ENCODE results near the gene ZFP90.

- no peak for TF ChIP-seq CTCF (conservative IDR thresholded peaks at IDR 0.05 in 1 of 2, IDR thresholded peaks at IDR 0.05 in 1 of 2; ENCODE audit: extremely low read depth in 1 of 2, insufficient read depth in 1 of 2, low read depth in 1 of 2, low read length in 2 of 2)
- no peak for TF ChIP-seq EZH2 (IDR thresholded peaks at IDR 0.05; ENCODE audit: borderline replicate concordance, low read length)
Observed at GRCh38 chr16:68539711-68540239, 684 bp downstream of the ZFP90 start.
